ENCODE measurements around the gene NKX2-1.

Gene NKX2-1

GRCh38 chr14:36513451-36514277, 6.4 kb downstream of the NKX2-1 start (continued):
- no peak for TF ChIP-seq ZNF8 (CRISPR knock-in tag; IDR thresholded peaks at IDR 0.05)
- no peak for TF ChIP-seq ZC3H10 (CRISPR knock-in tag; IDR thresholded peaks at IDR 0.05)

- TF ChIP-seq TSHZ2 (CRISPR knock-in tag; IDR thresholded peaks at IDR 0.05) (no peak), CSRNP3 (CRISPR knock-in tag; IDR thresholded peaks at IDR 0.05) (no peak), OSR1 (CRISPR knock-in tag; IDR thresholded peaks at IDR 0.05) (no peak), BACH2 (CRISPR knock-in tag; IDR thresholded peaks at IDR 0.05; ENCODE audit: borderline replicate concordance) (no peak), ISL1 (CRISPR knock-in tag; IDR thresholded peaks at IDR 0.05) (no peak), ZNF565 (CRISPR knock-in tag; conservative IDR thresholded peaks at IDR 0.05; ENCODE audit: low read depth) (no peak), ZC3H10 (CRISPR knock-in tag; IDR thresholded peaks at IDR 0.05) (no peak), SNAI2 (CRISPR knock-in tag; IDR thresholded peaks at IDR 0.05) (no peak)
- ATAC-seq: no peak
Measured at GRCh38 chr14:36513012-36513420, 7.0 kb downstream of the NKX2-1 start.

- TF ChIP-seq RARB (CRISPR knock-in tag; IDR thresholded peaks at IDR 0.05) (no peak), GLIS3 (CRISPR knock-in tag; IDR thresholded peaks at IDR 0.05) (no peak), ZNF70 (CRISPR knock-in tag; IDR thresholded peaks at IDR 0.05) (no peak)
- no peak for ATAC-seq
Measured at GRCh38 chr14:36512585-36513003, 7.4 kb downstream of the NKX2-1 start.

GRCh38 chr14:36511981-36512584, 7.9 kb downstream of the NKX2-1 start:
- no peak for TF ChIP-seq PATZ1 (CRISPR knock-in tag; IDR thresholded peaks at IDR 0.05; ENCODE audit: borderline replicate concordance)
- TF ChIP-seq ZNF70 (CRISPR knock-in tag; IDR thresholded peaks at IDR 0.05): no peak
- no peak for TF ChIP-seq GLIS3 (CRISPR knock-in tag; IDR thresholded peaks at IDR 0.05)
- TF ChIP-seq CREB5 (CRISPR knock-in tag; IDR thresholded peaks at IDR 0.05; ENCODE audit: low read depth): no peak
- no peak for TF ChIP-seq ISL1 (CRISPR knock-in tag; IDR thresholded peaks at IDR 0.05)
- TF ChIP-seq TCF4 (CRISPR knock-in tag; IDR thresholded peaks at IDR 0.05; ENCODE audit: borderline replicate concordance): no peak
- TF ChIP-seq RARB (CRISPR knock-in tag; IDR thresholded peaks at IDR 0.05): no peak
- no peak for TF ChIP-seq SNAI2 (CRISPR knock-in tag; IDR thresholded peaks at IDR 0.05)
- ATAC-seq: no peak

GRCh38 chr14:36510874-36511273, 9.2 kb downstream of the NKX2-1 start:
- ATAC-seq: no peak
- no peak for TF ChIP-seq POU6F1 (CRISPR knock-in tag; IDR thresholded peaks at IDR 0.05; ENCODE audit: borderline replicate concordance, low read depth)
- TF ChIP-seq PATZ1 (CRISPR knock-in tag; IDR thresholded peaks at IDR 0.05; ENCODE audit: borderline replicate concordance): no peak
- TF ChIP-seq SNAI2 (CRISPR knock-in tag; IDR thresholded peaks at IDR 0.05): no peak
- TF ChIP-seq GLIS3 (CRISPR knock-in tag; IDR thresholded peaks at IDR 0.05): no peak
- no peak for TF ChIP-seq BACH2 (CRISPR knock-in tag; IDR thresholded peaks at IDR 0.05; ENCODE audit: borderline replicate concordance)
- TF ChIP-seq ZFP3 (CRISPR knock-in tag; IDR thresholded peaks at IDR 0.05): no peak
- TF ChIP-seq ZNF8 (CRISPR knock-in tag; IDR thresholded peaks at IDR 0.05): no peak
- TF ChIP-seq TOX (CRISPR knock-in tag; IDR thresholded peaks at IDR 0.05; ENCODE audit: borderline replicate concordance): no peak
- no peak for TF ChIP-seq ZFP30 (CRISPR knock-in tag; IDR thresholded peaks at IDR 0.05)
- no peak for TF ChIP-seq OSR1 (CRISPR knock-in tag; IDR thresholded peaks at IDR 0.05)
- TF ChIP-seq RARB (CRISPR knock-in tag; IDR thresholded peaks at IDR 0.05): no peak
- no peak for TF ChIP-seq CSDC2 (CRISPR knock-in tag; IDR thresholded peaks at IDR 0.05)
